ENCODE results near the gene SERPINA12. TPM values are rescaled to one million over a fixed set of nuclear protein-coding genes. Genes with fewer than 3 reads are reported as not detected.

SERPINA12 gene
- total RNA-seq, 1 experiment from 2014 or later: not detected

DNA sequence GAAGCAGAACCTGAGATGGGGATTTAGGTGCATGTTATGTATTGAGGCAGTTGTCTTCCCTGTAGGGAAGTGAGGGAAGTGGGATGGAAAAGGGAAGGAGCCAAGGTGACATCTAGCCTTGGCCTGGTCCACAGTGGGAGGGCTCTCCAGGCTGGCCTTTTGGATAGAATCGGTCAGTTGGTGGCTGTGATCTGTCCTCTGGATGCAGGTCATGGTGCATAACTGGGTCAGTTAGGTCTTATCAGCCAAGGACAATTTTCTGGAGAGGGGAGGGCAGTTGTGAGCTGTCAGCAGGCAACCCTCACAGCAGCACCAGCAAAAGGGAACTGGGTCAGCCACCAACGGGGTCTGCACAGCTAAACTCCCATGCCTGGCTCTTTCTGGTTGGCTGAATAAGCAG lies 9.6 kb downstream of the SERPINA12 start:
- no peak for TF ChIP-seq CTCF (conservative IDR thresholded peaks at IDR 0.05)
- no peak overlapping the region; a peak in 1 of 7 replicates for H3K27ac Mint-ChIP-seq
- no CpG with 5 or more reads among the region's 2 CpGs for WGBS (ENCODE audit: extremely low coverage, insufficient read length, low lambda C conversion rate)

More for the DNA sequence above, 9.6 kb downstream of the SERPINA12 start:
- H3K79me1 ChIP-seq (ENCODE audit: insufficient read depth, low read depth, low read length, poor library complexity, severe bottlenecking): no peaks in the 10 kb centered on the region
- no peaks in the 10 kb centered on the region for H3K9me3 ChIP-seq (ENCODE audit: control insufficient read depth, low read depth, low read length)
- H4K20me1 ChIP-seq (ENCODE audit: control insufficient read depth, insufficient read depth, insufficient read length): no peaks in the 10 kb centered on the region
- H2BK15ac ChIP-seq (ENCODE audit: low read depth, low read length): no peak overlapping the region
- no peak overlapping the region for H2BK5ac ChIP-seq (ENCODE audit: insufficient read length, low read length)
- no peak overlapping the region for H4K8ac ChIP-seq (replicated peaks; ENCODE audit: insufficient read length, low read depth, low read length)
- Mint-ChIP-seq H3K4me3 (no peak overlapping the region), H3K9me3 (no peaks in the 10 kb centered on the region; a peak in 1 of 5 replicates), H3K36me3 (ENCODE audit: insufficient read depth in 1 of 3, low read depth in 3 of 3) (no peaks in the 10 kb centered on the region), H3K27me3 (ENCODE audit: low read depth) (peaks cover 35% of the 10 kb centered on the region), H3K4me1 (no peaks in the 10 kb centered on the region)
- H3K79me2 ChIP-seq (ENCODE audit: insufficient read depth, low read length): no peaks in the 10 kb centered on the region
- no peak overlapping the region for H3K9ac ChIP-seq (ENCODE audit: extremely low read depth, insufficient read length, low read length)
- H3K18ac ChIP-seq (ENCODE audit: insufficient read length, low read depth, low read length): no peak overlapping the region
- H3K23ac ChIP-seq (ENCODE audit: insufficient read length, low read depth, low read length): no peak overlapping the region
- H3K23me2 ChIP-seq (ENCODE audit: insufficient read length, low read depth, low read length, poor library complexity, severe bottlenecking): no peaks in the 10 kb centered on the region
- no peak overlapping the region for H3K27ac ChIP-seq (ENCODE audit: insufficient read length, low read depth, low read length)
- H3K14ac ChIP-seq (ENCODE audit: insufficient read depth, low read length): no peak overlapping the region
- no peak overlapping the region for H3T11ph ChIP-seq (ENCODE audit: low read length)
- no peaks in the 10 kb centered on the region for H3K4me1 ChIP-seq (ENCODE audit: insufficient read depth, low read length)
- H3K56ac ChIP-seq (ENCODE audit: insufficient read length, low read depth, low read length): no peak overlapping the region
- H2AFZ ChIP-seq (ENCODE audit: low read length): no peak overlapping the region
- no peak overlapping the region for H3K4me2 ChIP-seq (ENCODE audit: insufficient read depth, insufficient read length, low read length)
- no peaks in the 10 kb centered on the region for H3K27me3 ChIP-seq (ENCODE audit: insufficient read depth, low read length)
- no peak overlapping the region for H2BK20ac ChIP-seq (ENCODE audit: low read depth, low read length, poor library complexity, severe bottlenecking)
- no peak overlapping the region for H2BK12ac ChIP-seq (ENCODE audit: insufficient read length, low read depth, low read length)
- no peak for DNase-seq
- H4K91ac ChIP-seq (ENCODE audit: insufficient read length, low read depth, low read length): no peak overlapping the region
- H2AK5ac ChIP-seq (ENCODE audit: insufficient read length, low read length): no peak overlapping the region
- H3K4ac ChIP-seq (ENCODE audit: low read depth, low read length): no peak overlapping the region
- no peak overlapping the region for H4K5ac ChIP-seq (ENCODE audit: insufficient read length, low read depth, low read length)
- no peak overlapping the region for H2BK120ac ChIP-seq (ENCODE audit: low read depth, low read length, poor library complexity, severe bottlenecking)

Measured in H9 (cell line).